ENCODE measurements around the gene SCN11A.

DNA sequence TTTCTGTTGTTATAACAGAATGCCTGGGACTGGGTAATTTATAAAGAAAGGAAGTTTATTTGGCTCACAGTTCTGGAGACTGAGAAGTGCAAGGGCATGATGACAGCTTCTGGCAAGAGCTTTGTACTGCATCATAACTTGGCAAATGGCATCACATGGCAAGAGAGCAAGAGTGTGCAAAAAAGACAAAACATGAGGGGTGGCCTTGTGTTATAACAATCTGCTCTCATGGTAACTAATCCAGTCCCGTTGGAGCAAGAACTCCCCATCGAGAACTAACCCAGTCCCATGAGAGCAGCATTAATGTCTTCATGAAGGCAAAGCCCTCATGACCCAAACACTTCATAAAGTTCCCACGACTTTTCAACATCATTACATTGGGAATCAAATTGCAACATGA, 23.2 kb downstream of the SCN11A start:
- TF ChIP-seq POLR2A (IDR thresholded peaks at IDR 0.05; ENCODE audit: low read length), result no peak
- TF ChIP-seq GATA1 (IDR thresholded peaks at IDR 0.05; ENCODE audit: low read depth, low read length), result no peak
